ENCODE measurements around the gene DHCR24.

Gene DHCR24

GRCh38 chr1:54818461-54819194 lies 68.4 kb downstream of the DHCR24 start:
- TF ChIP-seq ZFX (IDR thresholded peaks at IDR 0.05): no peak
- TF ChIP-seq, protein P1, sequence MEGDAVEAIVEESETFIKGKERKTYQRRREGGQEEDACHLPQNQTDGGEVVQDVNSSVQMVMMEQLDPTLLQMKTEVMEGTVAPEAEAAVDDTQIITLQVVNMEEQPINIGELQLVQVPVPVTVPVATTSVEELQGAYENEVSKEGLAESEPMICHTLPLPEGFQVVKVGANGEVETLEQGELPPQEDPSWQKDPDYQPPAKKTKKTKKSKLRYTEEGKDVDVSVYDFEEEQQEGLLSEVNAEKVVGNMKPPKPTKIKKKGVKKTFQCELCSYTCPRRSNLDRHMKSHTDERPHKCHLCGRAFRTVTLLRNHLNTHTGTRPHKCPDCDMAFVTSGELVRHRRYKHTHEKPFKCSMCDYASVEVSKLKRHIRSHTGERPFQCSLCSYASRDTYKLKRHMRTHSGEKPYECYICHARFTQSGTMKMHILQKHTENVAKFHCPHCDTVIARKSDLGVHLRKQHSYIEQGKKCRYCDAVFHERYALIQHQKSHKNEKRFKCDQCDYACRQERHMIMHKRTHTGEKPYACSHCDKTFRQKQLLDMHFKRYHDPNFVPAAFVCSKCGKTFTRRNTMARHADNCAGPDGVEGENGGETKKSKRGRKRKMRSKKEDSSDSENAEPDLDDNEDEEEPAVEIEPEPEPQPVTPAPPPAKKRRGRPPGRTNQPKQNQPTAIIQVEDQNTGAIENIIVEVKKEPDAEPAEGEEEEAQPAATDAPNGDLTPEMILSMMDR (conservative IDR thresholded peaks at IDR 0.05): no peak
- H3K27ac ChIP-seq: no peak overlapping the region

- no peak overlapping the region for H3K27ac ChIP-seq
- no peak for TF ChIP-seq ZFX (IDR thresholded peaks at IDR 0.05)
- TF ChIP-seq, protein P1 (conservative IDR thresholded peaks at IDR 0.05): no peak
Measured at GRCh38 chr1:54816951-54817350, 70.0 kb downstream of the DHCR24 start.

GRCh38 chr1:54816130-54816529 lies 70.9 kb downstream of the DHCR24 start:
- TF ChIP-seq, protein P1 (conservative IDR thresholded peaks at IDR 0.05): no peak
- TF ChIP-seq ZFX (IDR thresholded peaks at IDR 0.05): no peak
- H3K27ac ChIP-seq: no peak overlapping the region

- TF ChIP-seq, protein P1 (conservative IDR thresholded peaks at IDR 0.05): no peak
- no peak for TF ChIP-seq ZFX (IDR thresholded peaks at IDR 0.05)
- H3K27ac ChIP-seq: no peak overlapping the region
Measured at GRCh38 chr1:54815086-54815876, 71.7 kb downstream of the DHCR24 start.

DNA sequence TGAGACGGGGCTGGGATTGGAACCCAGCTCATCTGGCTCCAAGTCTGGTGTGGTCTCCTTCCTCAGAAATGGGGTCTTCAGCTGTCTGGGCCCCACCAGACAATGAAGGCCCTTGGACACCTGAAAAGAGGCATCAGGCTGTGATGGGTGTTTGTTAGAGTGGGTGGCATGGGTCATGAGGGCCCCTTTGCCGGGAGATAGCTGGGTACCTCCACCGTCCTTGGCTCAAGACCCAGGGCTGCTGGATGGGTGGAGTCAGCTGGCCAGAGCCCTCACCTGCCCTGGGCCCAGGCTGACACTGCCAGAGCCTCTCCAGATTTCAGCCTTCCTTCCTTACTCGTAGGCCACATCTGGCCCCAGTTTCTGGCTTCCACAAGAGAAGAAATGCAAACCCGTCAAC lies 72.4 kb downstream of the DHCR24 start:
- no peak overlapping the region for H3K27ac ChIP-seq
- TF ChIP-seq, protein P1 (conservative IDR thresholded peaks at IDR 0.05): no peak
- no peak for TF ChIP-seq ZFX (IDR thresholded peaks at IDR 0.05)

DNA sequence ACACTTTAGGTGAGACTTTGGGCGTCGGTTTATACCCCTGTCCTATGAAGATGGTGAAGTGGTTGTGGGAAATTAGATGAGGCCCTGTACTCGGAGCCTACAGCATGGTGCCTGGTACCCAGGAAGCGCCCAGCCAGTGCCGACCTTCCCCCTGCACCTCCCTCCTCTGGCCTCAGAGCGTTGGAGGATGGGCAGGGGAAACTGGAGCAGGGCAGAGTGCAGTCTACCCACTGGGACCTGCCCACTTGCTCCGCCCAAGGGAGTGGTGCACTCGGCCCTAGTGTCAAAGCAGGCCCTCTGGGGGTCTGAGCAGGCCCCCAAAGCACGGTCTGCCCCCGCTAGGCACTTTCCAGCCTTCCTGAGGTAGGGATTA lies 72.9 kb downstream of the DHCR24 start:
- H3K27ac ChIP-seq: no peak overlapping the region
- no peak for TF ChIP-seq ZFX (IDR thresholded peaks at IDR 0.05)
- TF ChIP-seq, protein P1 (conservative IDR thresholded peaks at IDR 0.05): no peak

DNA sequence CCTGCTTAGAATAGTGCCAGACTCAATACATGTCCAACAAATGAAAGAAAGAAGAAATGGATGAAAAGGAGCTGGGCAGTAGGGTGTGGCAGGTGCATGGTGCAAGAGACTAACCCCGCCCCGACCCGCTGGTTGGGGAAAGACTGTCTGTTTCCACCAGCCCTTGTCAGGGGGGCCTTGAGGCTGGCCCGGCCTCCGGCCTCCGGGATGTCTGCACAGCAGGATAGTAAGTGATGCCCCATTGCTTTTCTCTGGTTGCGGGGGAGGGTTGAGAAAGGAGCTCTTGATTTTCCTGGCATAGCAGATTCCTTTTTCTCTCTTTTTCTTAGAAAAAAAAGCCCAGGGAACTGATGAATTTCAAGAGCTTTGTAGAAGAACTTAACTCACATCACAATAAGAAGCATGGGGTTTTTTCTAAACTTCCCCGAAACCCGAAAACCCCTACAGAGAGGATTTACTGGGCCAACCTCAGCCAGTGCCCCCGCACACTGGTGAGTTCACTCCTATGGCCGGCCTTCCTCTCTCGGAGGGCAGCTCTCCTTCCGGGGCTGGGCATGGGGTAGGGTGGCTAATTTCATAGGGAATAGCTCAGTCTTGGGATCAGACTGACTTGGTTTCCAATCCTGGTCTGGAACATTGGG lies 73.4 kb downstream of the DHCR24 start:
- H3K27ac ChIP-seq: no peak overlapping the region
- no peak for TF ChIP-seq ZFX (IDR thresholded peaks at IDR 0.05)
- TF ChIP-seq, protein P1 (conservative IDR thresholded peaks at IDR 0.05): no peak
